ENCODE measurements around the gene CSMD2.

CSMD2 gene

GRCh38 chr1:33622757-33623156, 542.3 kb downstream of the CSMD2 start:
- Histone ChIP-seq H3K27me3 (no peaks in the 10 kb centered on the region), H3K4me1 (peaks cover 5% of the 10 kb centered on the region), H3K36me3 (no peaks in the 10 kb centered on the region), H3K4me2 (no peak overlapping the region), H3K4me3 (no peak overlapping the region), H3K27ac (no peak overlapping the region), H3K9ac (no peak overlapping the region), H4K20me1 (no peaks in the 10 kb centered on the region), H3K9me3 (no peaks in the 10 kb centered on the region; the same call in 1 of the 2 replicates)
- TF ChIP-seq Cebpa-rat (IDR thresholded peaks at IDR 0.05): no peak

GRCh38 chr1:33618636-33619035, 546.4 kb downstream of the CSMD2 start:
- Histone ChIP-seq H3K4me3 (no peak overlapping the region), H3K27ac (no peak overlapping the region), H4K20me1 (no peaks in the 10 kb centered on the region), H3K4me1 (peaks cover 26% of the 10 kb centered on the region), H3K27me3 (no peaks in the 10 kb centered on the region), H3K9me3 (no peaks in the 10 kb centered on the region), H3K36me3 (no peaks in the 10 kb centered on the region), H3K4me2 (no peak overlapping the region), H3K9ac (no peak overlapping the region)
- no peak for TF ChIP-seq Cebpa-rat (IDR thresholded peaks at IDR 0.05)

- Histone ChIP-seq H3K27me3 (no peaks in the 10 kb centered on the region), H3K9me3 (no peaks in the 10 kb centered on the region), H3K4me1 (peaks cover 26% of the 10 kb centered on the region), H3K4me3 (no peak overlapping the region), H3K4me2 (peak overlapping the region; percentile 35), H3K9ac (no peak overlapping the region), H4K20me1 (no peaks in the 10 kb centered on the region), H3K36me3 (no peaks in the 10 kb centered on the region), H3K27ac (no peak overlapping the region)
- no peak for TF ChIP-seq Cebpa-rat (IDR thresholded peaks at IDR 0.05)
These were observed 547.6 kb downstream of the CSMD2 start for GRCh38 chr1:33617451-33617850.

- Histone ChIP-seq H3K9ac (no peak overlapping the region), H4K20me1 (no peaks in the 10 kb centered on the region), H3K9me3 (no peaks in the 10 kb centered on the region), H3K27me3 (no peaks in the 10 kb centered on the region), H3K4me2 (no peak overlapping the region; the same call in 1 of the 2 replicates), H3K4me3 (no peak overlapping the region), H3K4me1 (peaks cover 26% of the 10 kb centered on the region), H3K36me3 (no peaks in the 10 kb centered on the region), H3K27ac (no peak overlapping the region)
- TF ChIP-seq Cebpa-rat (IDR thresholded peaks at IDR 0.05): no peak
These were observed 548.2 kb downstream of the CSMD2 start for GRCh38 chr1:33616780-33617179.

GRCh38 chr1:33615546-33615945, 549.5 kb downstream of the CSMD2 start:
- Histone ChIP-seq H3K9ac (no peak overlapping the region), H3K4me3 (no peak overlapping the region), H3K4me2 (peak overlapping the region; percentile 72), H3K27ac (no peak overlapping the region), H3K9me3 (no peaks in the 10 kb centered on the region), H4K20me1 (no peaks in the 10 kb centered on the region), H3K27me3 (no peaks in the 10 kb centered on the region), H3K4me1 (peaks cover 36% of the 10 kb centered on the region), H3K36me3 (no peaks in the 10 kb centered on the region)
- TF ChIP-seq Cebpa-rat (IDR thresholded peaks at IDR 0.05): no peak

- Histone ChIP-seq H3K36me3 (no peaks in the 10 kb centered on the region), H3K9me3 (no peaks in the 10 kb centered on the region), H4K20me1 (no peaks in the 10 kb centered on the region), H3K4me3 (no peak overlapping the region), H3K27me3 (no peaks in the 10 kb centered on the region), H3K9ac (peak overlapping the region; percentile 32; the same call in 1 of the 2 replicates), H3K4me1 (peaks cover 28% of the 10 kb centered on the region), H3K4me2 (peak overlapping the region; percentile 75), H3K27ac (peak overlapping the region; percentile 8; the same call in 1 of the 2 replicates)
- TF ChIP-seq Cebpa-rat (IDR thresholded peaks at IDR 0.05): no peak
These were observed 554.1 kb downstream of the CSMD2 start for GRCh38 chr1:33610864-33611455.

GRCh38 chr1:33610391-33610790, 554.6 kb downstream of the CSMD2 start:
- H3K4me3 ChIP-seq: no peak overlapping the region

GRCh38 chr1:33609739-33610138, 555.3 kb downstream of the CSMD2 start:
- H3K4me3 ChIP-seq: no peak overlapping the region
- no peaks in the 10 kb centered on the region for H4K20me1 ChIP-seq
- no peak overlapping the region for H3K4me2 ChIP-seq
- H3K4me1 ChIP-seq: peaks cover 19% of the 10 kb centered on the region
- no peak overlapping the region for H3K27ac ChIP-seq
- no peaks in the 10 kb centered on the region for H3K9me3 ChIP-seq
- no peak for TF ChIP-seq Cebpa-rat (IDR thresholded peaks at IDR 0.05)
- H3K36me3 ChIP-seq: no peaks in the 10 kb centered on the region
- H3K27me3 ChIP-seq: no peaks in the 10 kb centered on the region
- H3K9ac ChIP-seq: no peak overlapping the region

More at GRCh38 chr1:33610391-33610790, 554.6 kb downstream of the CSMD2 start:
- H3K9ac ChIP-seq: peak overlapping the region; percentile 32
- no peaks in the 10 kb centered on the region for H3K36me3 ChIP-seq
- H3K27me3 ChIP-seq: no peaks in the 10 kb centered on the region
- TF ChIP-seq Cebpa-rat (IDR thresholded peaks at IDR 0.05): no peak
- H3K27ac ChIP-seq: peak overlapping the region; percentile 8; the same call in 1 of the 2 replicates
- peak overlapping the region; percentile 75 for H3K4me2 ChIP-seq
- no peaks in the 10 kb centered on the region for H3K9me3 ChIP-seq
- peaks cover 22% of the 10 kb centered on the region for H3K4me1 ChIP-seq
- no peaks in the 10 kb centered on the region for H4K20me1 ChIP-seq

GRCh38 chr1:33608825-33609400, 556.1 kb downstream of the CSMD2 start:
- Histone ChIP-seq H4K20me1 (no peaks in the 10 kb centered on the region), H3K4me3 (no peak overlapping the region), H3K27ac (no peak overlapping the region), H3K9ac (no peak overlapping the region), H3K4me1 (peaks cover 19% of the 10 kb centered on the region), H3K27me3 (no peaks in the 10 kb centered on the region), H3K36me3 (no peaks in the 10 kb centered on the region), H3K9me3 (no peaks in the 10 kb centered on the region), H3K4me2 (no peak overlapping the region)
- TF ChIP-seq Cebpa-rat (IDR thresholded peaks at IDR 0.05): no peak

GRCh38 chr1:33607444-33608005, 557.5 kb downstream of the CSMD2 start:
- Histone ChIP-seq H4K20me1 (no peaks in the 10 kb centered on the region), H3K36me3 (no peaks in the 10 kb centered on the region), H3K4me2 (no peak overlapping the region), H3K27me3 (no peaks in the 10 kb centered on the region), H3K9ac (no peak overlapping the region), H3K9me3 (no peaks in the 10 kb centered on the region), H3K4me1 (peaks cover 20% of the 10 kb centered on the region), H3K4me3 (no peak overlapping the region), H3K27ac (no peak overlapping the region)
- no peak for TF ChIP-seq Cebpa-rat (IDR thresholded peaks at IDR 0.05)
